HEK293T (cell line): ENCODE results near the gene USP32.

Experiments
- BHLHE40 ChIP-seq: fragments of 450-650 bp; IDR thresholded peaks from 2 replicates; pipeline ENCODE4 v1.6.1; 2016; ENCODE audit warnings: mild to moderate bottlenecking, moderate library complexity, borderline replicate concordance
- FOXM1 ChIP-seq: fragments of 450-650 bp; IDR thresholded peaks from 2 replicates; pipeline ENCODE4 v1.6.1; 2017; ENCODE audit warnings: mild to moderate bottlenecking, borderline replicate concordance

DNA sequence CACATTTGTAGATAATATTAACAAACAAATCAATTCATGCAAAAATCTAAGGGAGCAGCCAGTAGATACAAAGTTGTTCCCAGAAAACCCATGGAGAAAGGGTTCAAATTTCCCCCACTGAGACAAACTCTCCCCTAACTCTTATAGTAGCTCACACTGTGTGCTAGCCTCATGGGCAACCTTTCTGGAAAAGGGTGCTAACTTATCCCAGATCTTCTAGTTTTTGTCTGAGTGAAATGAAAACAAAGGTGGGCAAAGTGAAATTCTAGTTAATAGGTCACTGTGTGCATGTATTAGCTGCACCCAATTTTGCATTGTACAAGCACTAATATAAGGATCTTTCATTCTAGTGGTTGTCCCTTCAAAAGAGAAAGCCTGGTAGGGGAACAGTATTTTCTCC, 9.9 kb upstream of the USP32 start:
- TF ChIP-seq FOXM1: no peak
- no peak for TF ChIP-seq BHLHE40
